HG02870 (cell line): Measurements from ENCODE around the gene USF3.
"Not testable (repeated sequence)": the region's sequence is repeated elsewhere in the genome, so short reads cannot be mapped to it uniquely, and the experiment has no call there.

ENCODE experiments used
- ATAC-seq: cut with Tn5 transposase; IDR thresholded peaks from one replicate; pipeline ENCODE4 v1.9.1; 2021; ENCODE audit warnings: mild to moderate bottlenecking, moderate library complexity; ENCODE audit not compliant: unreplicated experiment

The USF3 gene

GRCh38 chr3:113659101-113659541 is 37.3 kb downstream of the USF3 start:
- no peak for ATAC-seq

GRCh38 chr3:113658107-113658506 is 38.3 kb downstream of the USF3 start:
- no peak for ATAC-seq

- ATAC-seq = no peak
Measured at GRCh38 chr3:113654851-113655250, 41.6 kb downstream of the USF3 start.

GRCh38 chr3:113654310-113654709 is 42.1 kb downstream of the USF3 start:
- ATAC-seq = no peak

GRCh38 chr3:113649174-113649845 is 47.1 kb downstream of the USF3 start:
- no peak for ATAC-seq

GRCh38 chr3:113648524-113648923 is 47.9 kb downstream of the USF3 start:
- ATAC-seq = no peak

GRCh38 chr3:113643583-113643982 is 52.9 kb downstream of the USF3 start:
- no peak for ATAC-seq

GRCh38 chr3:113638910-113639309 is 57.5 kb downstream of the USF3 start:
- ATAC-seq = no peak

- ATAC-seq = no peak
Measured at GRCh38 chr3:113637756-113638155, 58.7 kb downstream of the USF3 start.

- ATAC-seq = not testable (repeated sequence)
Measured at GRCh38 chr3:113636034-113636433, 60.4 kb downstream of the USF3 start.

- ATAC-seq = no peak
Measured at GRCh38 chr3:113634782-113635474, 61.5 kb downstream of the USF3 start.

GRCh38 chr3:113631573-113631972 is 64.9 kb downstream of the USF3 start:
- no peak for ATAC-seq

- no peak for ATAC-seq
Measured at GRCh38 chr3:113630956-113631542, 65.4 kb downstream of the USF3 start.

- ATAC-seq = no peak
Measured at GRCh38 chr3:113629584-113630421, 66.6 kb downstream of the USF3 start.

GRCh38 chr3:113628788-113629187 is 67.7 kb downstream of the USF3 start:
- ATAC-seq = no peak

- no peak for ATAC-seq
Measured at GRCh38 chr3:113628316-113628715, 68.1 kb downstream of the USF3 start.

- peak; percentile 63 for ATAC-seq
Measured at GRCh38 chr3:113626503-113627371, 69.7 kb downstream of the USF3 start.

- ATAC-seq = no peak
Measured at GRCh38 chr3:113625834-113626233, 70.6 kb downstream of the USF3 start.

GRCh38 chr3:113623811-113624210 is 72.6 kb downstream of the USF3 start:
- no peak for ATAC-seq

GRCh38 chr3:113623324-113623723 is 73.1 kb downstream of the USF3 start:
- ATAC-seq = no peak
